Transverse colon (tissue), 4 donors: ENCODE measurements around the gene PRF1. TPM values are rescaled to one million over a fixed set of nuclear protein-coding genes. Genes with fewer than 3 reads are reported as not detected.
"Not testable (repeated sequence)": the region's sequence is repeated elsewhere in the genome, so short reads cannot be mapped to it uniquely, and the experiment has no call there.

ENCODE experiments used
- DNase-seq: peaks from one replicate; pipeline ENCODE4 v3.0.0-alpha.2; 2019
- H3K27ac ChIP-seq, 4 donors: fragments of 200-600 bp; sonication (generic); 2 replicates each; pipeline ENCODE4 v1.5.1; 2016 to 2018; ENCODE audit warnings: inconsistent platforms in 4 of 4
- H3K27me3 ChIP-seq: fragments of 200-600 bp; sonication (generic); 2 replicates; pipeline ENCODE4 v1.5.1; 2017; ENCODE audit warnings: inconsistent platforms
- H3K36me3 ChIP-seq, 4 donors: fragments of 200-600 bp; sonication (generic); 2 replicates each; pipeline ENCODE4 v1.5.1; 2017 to 2019; ENCODE audit warnings: inconsistent platforms in 4 of 4
- H3K4me1 ChIP-seq, 4 donors: fragments of 200-600 bp; sonication (generic); 2 replicates each; pipeline ENCODE4 v1.5.1; 2017 to 2020; ENCODE audit warnings: inconsistent platforms in 4 of 4
- H3K4me3 ChIP-seq, 4 donors: fragments of 200-600 bp; sonication (generic); 1 replicate in 1 of 4; 2 replicates in 3 of 4; pipeline versions ENCODE4 v1.5.1 to v1.6.1; 2017 to 2019; ENCODE audit warnings: inconsistent platforms in 4 of 4
- H3K9me3 ChIP-seq, 2 donors: fragments of 200-600 bp; sonication (generic); 2 replicates each; pipeline ENCODE4 v1.5.1; 2017 to 2019; ENCODE audit warnings: inconsistent platforms in 2 of 2
- CTCF ChIP-seq, 5 experiments: fragments of 200-600 bp in 3 of 5; fragments of 450-650 bp in 2 of 5; sonication (generic) in 3 of 5; IDR thresholded peaks; 1 replicate in 2 of 5; 2 replicates in 3 of 5; pipeline ENCODE4 v1.5.1; 2016 to 2017; ENCODE audit warnings: antibody characterized with exemption in 5 of 5, inconsistent platforms in 3 of 5, mild to moderate bottlenecking in 2 of 5, moderate library complexity in 1 of 5
- EP300 ChIP-seq: sonication (generic); formaldehyde crosslinking; IDR thresholded peaks from one replicate; pipeline ENCODE4 v1.6.1; 2017; ENCODE audit warnings: antibody characterized with exemption, low read depth
- POLR2A ChIP-seq: fragments of 450-650 bp; IDR thresholded peaks from one replicate; pipeline ENCODE4 v1.6.1; 2016; ENCODE audit warnings: antibody characterized with exemption, mild to moderate bottlenecking, moderate library complexity
- POLR2AphosphoS5 ChIP-seq, 3 donors: sonication (generic); formaldehyde crosslinking; IDR thresholded peaks; one replicate each; pipeline ENCODE4 v1.6.1; 2016; ENCODE audit warnings: antibody characterized with exemption in 3 of 3
- WGBS, 2 donors: methylation state at CpG; one replicate each; pipeline ENCODE4 v1.1.5; 2018; ENCODE audit warnings: low coverage in 1 of 2; 5-methylcytosine and 5-hydroxymethylcytosine counted together
- in situ Hi-C, 4 donors: fragments of 200-750 bp; cut with MboI; loops; one replicate each; pipeline versions ENCODE4 v1.15.0 to v1.15.1; 2017; ENCODE audit warnings: low sequenced_read_pairs in 3 of 4, low pct_ligation_motif_present in 1 of 4, low pct_unique_long_range_greater_than_20kb in 1 of 4
- intact Hi-C: fragments of 100-400 bp; cut with DNase I; formaldehyde crosslinking; loops from one replicate; pipeline ENCODE4 v1.15.1; 2023; ENCODE audit warnings: low total_unique reads
- total RNA-seq, 4 donors: library from RNA; depleted of rRNA; stranded (reverse); fragments of >200 nt; gene quantifications; one replicate each; pipeline ENCODE4 v1.1.0, GENCODE V29; 2016

Gene PRF1
- total RNA-seq, 4 donors from 2014 or later: 0.80 to 12.7 (median 6.0) TPM

- in situ Hi-C loops: no loop called here
- peaks cover 0 to 6% of the 10 kb centered on the region in 2 donors for H3K9me3 ChIP-seq
- H3K27me3 ChIP-seq: no peaks in the 10 kb centered on the region
- 49 to 51% methylated on average over 3 to 4 of the region's 4 CpGs for WGBS, 2 donors
- TF ChIP-seq EP300: no peak
- TF ChIP-seq POLR2AphosphoS5 (IDR thresholded peaks at IDR 0.05): no peak
- no peak for TF ChIP-seq POLR2A
- TF ChIP-seq CTCF (IDR thresholded peaks at IDR 0.05): no peak
- no peaks in the 10 kb centered on the region for H3K4me1 ChIP-seq
- intact Hi-C loops: no loop called here
- no peak for DNase-seq
- no peak overlapping the region for H3K4me3 ChIP-seq
- H3K36me3 ChIP-seq: no peaks in the 10 kb centered on the region
- H3K27ac ChIP-seq: no peak overlapping the region
These were observed 31.5 kb upstream of the PRF1 start for GRCh38 chr10:70634011-70634410.

DNA sequence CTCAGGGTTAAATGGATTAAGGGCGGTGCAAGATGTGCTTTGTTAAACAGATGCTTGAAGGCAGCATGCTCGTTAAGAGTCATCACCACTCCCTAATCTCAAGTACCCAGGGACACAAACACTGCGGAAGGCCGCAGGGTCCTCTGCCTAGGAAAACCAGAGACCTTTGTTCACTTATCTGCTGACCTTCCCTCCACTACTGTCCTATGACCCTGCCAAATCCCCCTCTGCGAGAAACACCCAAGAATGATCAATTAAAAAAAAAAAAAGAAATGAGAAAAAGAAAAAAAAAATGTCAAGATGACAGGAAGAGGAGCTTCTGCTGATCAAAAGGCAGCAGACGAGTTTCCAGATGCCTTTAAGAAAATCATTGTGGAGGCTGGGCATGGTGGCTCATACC is 29.2 kb upstream of the PRF1 start:
- DNase-seq, H3K27ac ChIP-seq, H3K4me1 ChIP-seq, H3K4me3 ChIP-seq, in situ Hi-C loops, intact Hi-C loops, H3K27me3 ChIP-seq, H3K36me3 ChIP-seq, H3K9me3 ChIP-seq: not testable (repeated sequence)
- 58 to 60% methylated on average over 1 to 2 of the region's 6 CpGs for WGBS, 2 donors

DNA sequence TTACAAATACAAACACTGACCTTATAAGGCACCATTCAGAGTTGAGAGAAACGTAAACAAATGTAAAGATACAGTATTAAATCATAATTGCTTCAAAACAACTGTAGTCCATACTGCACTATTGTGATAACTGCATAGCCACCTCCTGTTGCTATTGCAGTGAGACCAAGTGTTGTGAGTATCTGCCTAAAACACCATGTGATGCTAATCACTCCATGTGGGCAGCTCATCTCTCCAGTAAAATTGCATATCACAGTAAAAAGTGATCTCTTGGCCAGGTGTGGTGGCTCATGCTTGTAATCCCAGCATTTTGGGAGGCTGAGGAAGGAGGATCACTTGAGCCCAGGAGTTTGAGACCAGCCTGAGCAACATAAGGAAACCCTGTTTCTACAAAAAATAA is 26.8 kb upstream of the PRF1 start:
- peaks cover 6% of the 10 kb centered on the region in 2 donors for H3K9me3 ChIP-seq
- H3K4me3 ChIP-seq: no peak overlapping the region
- DNase-seq: no peak
- H3K4me1 ChIP-seq: no peaks in the 10 kb centered on the region
- no peaks in the 10 kb centered on the region for H3K36me3 ChIP-seq
- no peak overlapping the region for H3K27ac ChIP-seq
- H3K27me3 ChIP-seq: peaks cover 5% of the 10 kb centered on the region
- WGBS, 2 donors: 46 to 64% methylated on average over 1 of the region's 1 CpG
- no peak for TF ChIP-seq EP300
- TF ChIP-seq POLR2AphosphoS5 (IDR thresholded peaks at IDR 0.05): no peak
- no peak for TF ChIP-seq CTCF (IDR thresholded peaks at IDR 0.05)
- TF ChIP-seq POLR2A: no peak
- in situ Hi-C loops (no loop called here), intact Hi-C loops (no loop called here)

DNA sequence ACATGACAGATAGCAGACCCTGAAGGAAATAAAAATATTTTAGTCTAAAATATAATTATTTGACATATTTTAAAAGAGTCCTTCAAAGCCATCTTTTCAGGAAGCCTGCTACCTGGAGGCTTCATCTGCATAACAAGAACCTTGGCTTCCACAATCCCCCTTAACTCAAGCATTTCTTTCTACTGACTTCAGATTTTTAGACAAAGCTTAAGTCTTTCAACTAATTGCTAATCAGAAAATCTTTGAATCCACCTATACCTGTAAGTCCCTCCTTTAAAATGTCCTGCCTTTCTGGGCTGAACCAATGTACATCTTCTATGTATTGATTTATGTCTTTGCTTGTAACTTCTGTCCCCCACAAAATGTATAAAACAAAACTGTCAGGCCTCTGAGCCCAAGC is 23.5 kb upstream of the PRF1 start:
- no peak for TF ChIP-seq CTCF (IDR thresholded peaks at IDR 0.05)
- TF ChIP-seq POLR2A: no peak
- no peak for TF ChIP-seq POLR2AphosphoS5 (IDR thresholded peaks at IDR 0.05)
- no peak for TF ChIP-seq EP300
- in situ Hi-C loops: no loop called here
- H3K9me3 ChIP-seq: peaks cover 6% of the 10 kb centered on the region in 2 donors

More for the DNA sequence above, 23.5 kb upstream of the PRF1 start:
- H3K27ac ChIP-seq: no peak overlapping the region
- no peak overlapping the region for H3K4me3 ChIP-seq
- DNase-seq: no peak
- peaks cover 5% of the 10 kb centered on the region for H3K27me3 ChIP-seq
- no peaks in the 10 kb centered on the region for H3K36me3 ChIP-seq
- intact Hi-C loops: no loop called here
- no peaks in the 10 kb centered on the region for H3K4me1 ChIP-seq
